ENCODE measurements around the gene CTSF. TPM values are rescaled to one million over a fixed set of nuclear protein-coding genes. Genes with fewer than 3 reads are reported as not detected.

Gene CTSF
- polyA plus RNA-seq, 1 experiment = 24.3 TPM

DNA sequence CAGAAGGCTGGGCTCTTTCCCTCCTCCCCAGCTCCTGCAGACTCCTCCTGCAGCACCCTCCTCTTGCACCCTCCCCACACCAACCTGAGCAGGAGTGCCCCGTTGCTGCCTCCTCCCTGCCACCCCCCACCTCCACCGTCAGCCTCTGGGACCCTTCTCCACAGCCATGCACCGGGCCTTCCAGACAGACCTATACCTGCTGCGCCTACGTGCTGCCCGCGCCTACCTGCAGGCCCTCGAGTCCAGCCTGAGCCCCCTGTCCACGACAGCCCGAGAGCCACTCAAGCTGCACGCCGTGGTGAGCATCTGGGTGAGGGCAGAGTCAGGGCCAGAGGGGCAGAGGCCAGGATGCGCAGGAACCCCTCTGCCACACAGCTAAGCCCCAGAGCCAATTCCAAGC is 38.8 kb downstream of the CTSF start:
- TF ChIP-seq, protein P1, sequence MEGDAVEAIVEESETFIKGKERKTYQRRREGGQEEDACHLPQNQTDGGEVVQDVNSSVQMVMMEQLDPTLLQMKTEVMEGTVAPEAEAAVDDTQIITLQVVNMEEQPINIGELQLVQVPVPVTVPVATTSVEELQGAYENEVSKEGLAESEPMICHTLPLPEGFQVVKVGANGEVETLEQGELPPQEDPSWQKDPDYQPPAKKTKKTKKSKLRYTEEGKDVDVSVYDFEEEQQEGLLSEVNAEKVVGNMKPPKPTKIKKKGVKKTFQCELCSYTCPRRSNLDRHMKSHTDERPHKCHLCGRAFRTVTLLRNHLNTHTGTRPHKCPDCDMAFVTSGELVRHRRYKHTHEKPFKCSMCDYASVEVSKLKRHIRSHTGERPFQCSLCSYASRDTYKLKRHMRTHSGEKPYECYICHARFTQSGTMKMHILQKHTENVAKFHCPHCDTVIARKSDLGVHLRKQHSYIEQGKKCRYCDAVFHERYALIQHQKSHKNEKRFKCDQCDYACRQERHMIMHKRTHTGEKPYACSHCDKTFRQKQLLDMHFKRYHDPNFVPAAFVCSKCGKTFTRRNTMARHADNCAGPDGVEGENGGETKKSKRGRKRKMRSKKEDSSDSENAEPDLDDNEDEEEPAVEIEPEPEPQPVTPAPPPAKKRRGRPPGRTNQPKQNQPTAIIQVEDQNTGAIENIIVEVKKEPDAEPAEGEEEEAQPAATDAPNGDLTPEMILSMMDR (IDR thresholded peaks at IDR 0.05; ENCODE audit: low read depth, low read length) = no peak
- ChIA-PET POLR2A (no interaction called here), CTCF (no interaction called here)
- Histone ChIP-seq H3K27ac (ENCODE audit: low read depth, low read length) (no peak overlapping the region), H3K4me3 (ENCODE audit: low read depth, low read length) (no peak overlapping the region), H3K27me3 (ENCODE audit: control insufficient read depth, insufficient read depth, low read length) (no peaks in the 10 kb centered on the region), H3K9me3 (ENCODE audit: control insufficient read depth, insufficient read depth, low read length) (no peaks in the 10 kb centered on the region)
- no peak for DNase-seq (ENCODE audit: low read depth, low spot score)

DNA sequence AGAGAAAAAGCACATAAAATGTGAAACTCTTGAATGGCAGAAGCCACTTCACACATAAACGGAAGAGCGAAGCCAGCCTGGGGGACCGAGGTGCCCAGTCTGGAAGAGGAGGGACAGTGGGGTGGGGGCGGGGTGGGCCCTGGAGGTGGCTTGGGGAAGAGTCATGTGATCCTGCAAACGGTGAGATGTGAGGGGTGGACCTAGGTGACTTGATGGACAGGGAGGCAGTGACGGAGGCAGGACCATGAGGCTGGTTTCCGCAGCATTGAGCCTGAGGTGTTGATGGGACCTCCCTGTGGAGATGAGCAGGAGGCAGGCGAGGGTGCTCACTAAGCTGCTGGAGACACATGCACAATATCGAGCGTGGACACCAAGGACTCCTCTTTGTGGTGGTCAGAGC is 39.3 kb downstream of the CTSF start:
- Histone ChIP-seq H3K27me3 (ENCODE audit: control insufficient read depth, insufficient read depth, low read length) (no peaks in the 10 kb centered on the region), H3K4me3 (ENCODE audit: low read depth, low read length) (no peak overlapping the region), H3K9me3 (ENCODE audit: control insufficient read depth, insufficient read depth, low read length) (no peaks in the 10 kb centered on the region), H3K27ac (ENCODE audit: low read depth, low read length) (no peak overlapping the region)
- TF ChIP-seq, protein P1 (IDR thresholded peaks at IDR 0.05; ENCODE audit: low read depth, low read length) = no peak
- no peak for DNase-seq (ENCODE audit: low read depth, low spot score)
- ChIA-PET POLR2A (no interaction called here), CTCF (no interaction called here)

DNA sequence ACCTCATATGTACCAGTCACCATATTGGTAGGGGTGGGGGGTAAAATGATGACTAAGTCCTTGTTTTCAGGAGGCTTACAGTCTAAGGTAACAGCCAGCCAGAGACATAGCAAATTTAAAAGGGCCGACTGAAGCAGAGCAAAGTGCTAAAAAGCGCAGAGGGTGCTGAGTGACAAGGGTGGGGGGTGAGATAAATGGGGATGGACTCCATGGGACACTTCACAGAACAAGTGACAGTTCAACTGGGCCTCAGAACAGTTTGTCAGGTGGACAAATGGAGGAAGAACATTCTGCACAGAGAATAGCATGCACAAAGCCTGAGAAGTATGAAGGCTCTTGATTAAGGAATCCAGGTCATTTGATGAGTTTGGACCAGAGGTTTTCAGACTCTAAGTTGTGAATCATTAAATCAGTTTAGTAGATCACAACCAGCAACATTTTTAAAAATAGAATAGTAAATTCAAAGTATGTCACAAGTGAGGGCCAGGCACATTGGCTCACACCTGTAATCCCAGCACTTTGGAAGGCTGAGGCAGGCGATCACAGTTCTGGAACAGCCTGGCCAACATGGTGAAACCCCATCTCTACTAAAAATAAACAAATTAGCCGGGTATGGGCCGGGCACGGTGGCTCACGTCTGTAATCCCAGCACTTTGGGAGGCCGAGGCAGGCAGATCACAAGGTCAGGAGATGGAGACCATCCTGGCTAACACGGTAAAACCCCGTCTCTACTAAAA is 43.9 kb downstream of the CTSF start:
- H3K27ac ChIP-seq (ENCODE audit: low read depth, low read length) = no peak overlapping the region
- DNase-seq (ENCODE audit: low read depth, low spot score) = no peak
- ChIA-PET POLR2A (interaction anchor here (0.5 kb wide), 1 partner anchor 472 kb away, joined by 4 read pairs; no protein-coding TSS in a partner anchor), CTCF (no interaction called here)
- H3K9me3 ChIP-seq (ENCODE audit: control insufficient read depth, insufficient read depth, low read length) = no peaks in the 10 kb centered on the region
- TF ChIP-seq, protein P1 (IDR thresholded peaks at IDR 0.05; ENCODE audit: low read depth, low read length) = no peak
- no peak overlapping the region for H3K4me3 ChIP-seq (ENCODE audit: low read depth, low read length)
- no peaks in the 10 kb centered on the region for H3K27me3 ChIP-seq (ENCODE audit: control insufficient read depth, insufficient read depth, low read length)

DNA sequence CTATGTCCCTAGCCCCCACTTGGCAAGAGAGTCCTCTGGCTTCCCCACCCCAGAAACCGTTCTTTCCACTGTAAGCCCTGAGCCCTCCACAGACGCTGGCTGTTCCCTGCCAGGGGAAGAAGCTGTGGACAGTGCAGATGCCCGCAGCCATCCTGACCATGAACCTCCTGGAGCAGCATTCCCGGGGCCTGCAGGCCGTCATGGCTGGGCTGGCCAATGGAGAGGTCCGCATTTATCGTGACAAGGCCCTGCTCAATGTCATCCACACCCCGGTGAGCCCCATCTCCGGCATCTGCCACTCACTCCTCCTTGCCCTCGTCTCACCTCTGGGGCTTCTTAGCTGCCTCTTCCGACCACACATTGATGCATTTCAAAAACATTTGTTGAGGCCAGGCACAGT is 44.8 kb downstream of the CTSF start:
- ChIA-PET POLR2A (interaction anchor here (0.5 kb wide), 1 partner anchor 472 kb away, joined by 4 read pairs; no protein-coding TSS in a partner anchor), CTCF (no interaction called here)
- no peaks in the 10 kb centered on the region for H3K27me3 ChIP-seq (ENCODE audit: control insufficient read depth, insufficient read depth, low read length)

More for the DNA sequence above, 44.8 kb downstream of the CTSF start:
- H3K27ac ChIP-seq (ENCODE audit: low read depth, low read length) = no peak overlapping the region
- no peaks in the 10 kb centered on the region for H3K9me3 ChIP-seq (ENCODE audit: control insufficient read depth, insufficient read depth, low read length)
- H3K4me3 ChIP-seq (ENCODE audit: low read depth, low read length) = no peak overlapping the region
- DNase-seq (ENCODE audit: low read depth, low spot score) = no peak
- TF ChIP-seq, protein P1 (IDR thresholded peaks at IDR 0.05; ENCODE audit: low read depth, low read length) = no peak

Small RNA genes lying within 50 kb of the gene (small RNA-seq; reads per million reads assigned to genes)
- not detected for gene RNU4-39P (ENCODE audit: insufficient read length, low read depth)

Other genes with a start within 250 kb of the CTSF start
- gene RIN1, start 232.2 kb downstream of the CTSF start, polyA plus RNA-seq (2011; rRNA removed) = 6.7 and 9.0 TPM in 2 replicates
- gene BRMS1, start 223.5 kb downstream of the CTSF start, polyA plus RNA-seq (2011; rRNA removed) = 35.2 and 39.3 TPM in 2 replicates
- 15.9 and 17.7 TPM in 2 replicates for gene B4GAT1, start 221.0 kb downstream of the CTSF start, polyA plus RNA-seq (2011; rRNA removed)
- 0.16 and 0.46 TPM in 2 replicates for gene SLC29A2, start 196.8 kb downstream of the CTSF start, polyA plus RNA-seq (2011; rRNA removed)
- gene NPAS4, start 147.6 kb downstream of the CTSF start, polyA plus RNA-seq (2011; rRNA removed) = 0.12 and 0.14 TPM in 2 replicates
- 43.1 and 55.1 TPM in 2 replicates for gene MRPL11, start 129.8 kb downstream of the CTSF start, polyA plus RNA-seq (2011; rRNA removed)
- gene PELI3, start 101.7 kb downstream of the CTSF start, polyA plus RNA-seq (2011; rRNA removed) = 4.6 and 5.6 TPM in 2 replicates
- 54.6 and 60.2 TPM in 2 replicates for gene DPP3, start 88.2 kb downstream of the CTSF start, polyA plus RNA-seq (2011; rRNA removed)
- gene BBS1, start 58.0 kb downstream of the CTSF start, polyA plus RNA-seq (2011; rRNA removed) = 17.7 and 21.1 TPM in 2 replicates
- 6.2 and 6.8 TPM in 2 replicates for gene ZDHHC24, start 22.6 kb downstream of the CTSF start, polyA plus RNA-seq (2011; rRNA removed)
- 0.11 TPM in 2 replicates for gene ACTN3, start 21.7 kb downstream of the CTSF start, polyA plus RNA-seq (2011; rRNA removed)
- gene CCDC87, start 24.5 kb upstream of the CTSF start, polyA plus RNA-seq (2011; rRNA removed) = 0.11 and 0.19 TPM in 2 replicates
- gene CCS, start 24.6 kb upstream of the CTSF start, polyA plus RNA-seq (2011; rRNA removed) = 26.7 and 30.3 TPM in 2 replicates
- gene RBM14, start 48.0 kb upstream of the CTSF start, polyA plus RNA-seq (2011; rRNA removed) = 21.4 and 25.0 TPM in 2 replicates
- 234 and 272 TPM in 2 replicates for gene RBM4, start 70.1 kb upstream of the CTSF start, polyA plus RNA-seq (2011; rRNA removed)
- 37.4 and 43.8 TPM in 2 replicates for gene RBM4B, start 109.3 kb upstream of the CTSF start, polyA plus RNA-seq (2011; rRNA removed)
- 0.09 and 0.21 TPM in 2 replicates for gene SPTBN2, start 160.6 kb upstream of the CTSF start, polyA plus RNA-seq (2011; rRNA removed)